Hepatocyte (in vitro differentiated cells): ENCODE results near the gene TACC2.

Source experiments
- EZH2 ChIP-seq: fragments of 200-600 bp; sonication (generic); IDR thresholded peaks from 2 replicates; pipeline ENCODE4 v1.6.1; 2016; ENCODE audit warnings: antibody characterized with exemption, mild to moderate bottlenecking, borderline replicate concordance
- EZH2phosphoT487 ChIP-seq: fragments of 200-600 bp; sonication (generic); IDR thresholded peaks from one replicate; pipeline ENCODE4 v1.6.1; 2018; ENCODE audit warnings: antibody characterized with exemption, mild to moderate bottlenecking, low read depth, moderate library complexity; ENCODE audit not compliant: unreplicated experiment, severe bottlenecking
- TF ChIP-seq, protein P1 (sequence below): fragments of 200-600 bp; sonication (generic); IDR thresholded peaks from 2 replicates; pipeline ENCODE4 v1.5.1; 2016; ENCODE audit warnings: antibody characterized with exemption, mild to moderate bottlenecking; ENCODE audit not compliant: poor library complexity

GRCh38 chr10:122248356-122249302 lies 259.7 kb downstream of the TACC2 start:
- TF ChIP-seq, protein P1, sequence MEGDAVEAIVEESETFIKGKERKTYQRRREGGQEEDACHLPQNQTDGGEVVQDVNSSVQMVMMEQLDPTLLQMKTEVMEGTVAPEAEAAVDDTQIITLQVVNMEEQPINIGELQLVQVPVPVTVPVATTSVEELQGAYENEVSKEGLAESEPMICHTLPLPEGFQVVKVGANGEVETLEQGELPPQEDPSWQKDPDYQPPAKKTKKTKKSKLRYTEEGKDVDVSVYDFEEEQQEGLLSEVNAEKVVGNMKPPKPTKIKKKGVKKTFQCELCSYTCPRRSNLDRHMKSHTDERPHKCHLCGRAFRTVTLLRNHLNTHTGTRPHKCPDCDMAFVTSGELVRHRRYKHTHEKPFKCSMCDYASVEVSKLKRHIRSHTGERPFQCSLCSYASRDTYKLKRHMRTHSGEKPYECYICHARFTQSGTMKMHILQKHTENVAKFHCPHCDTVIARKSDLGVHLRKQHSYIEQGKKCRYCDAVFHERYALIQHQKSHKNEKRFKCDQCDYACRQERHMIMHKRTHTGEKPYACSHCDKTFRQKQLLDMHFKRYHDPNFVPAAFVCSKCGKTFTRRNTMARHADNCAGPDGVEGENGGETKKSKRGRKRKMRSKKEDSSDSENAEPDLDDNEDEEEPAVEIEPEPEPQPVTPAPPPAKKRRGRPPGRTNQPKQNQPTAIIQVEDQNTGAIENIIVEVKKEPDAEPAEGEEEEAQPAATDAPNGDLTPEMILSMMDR: no peak
- TF ChIP-seq EZH2 (no peak), EZH2phosphoT487 (no peak)
